MCF 10A (cell line): ENCODE results near the gene UTP18. TPM values are rescaled to one million over a fixed set of nuclear protein-coding genes. Genes with fewer than 3 reads are reported as not detected.

ENCODE experiments used
- BruUV-seq: library from RNA; stranded (reverse); fragments of 400-500 nt; replicated peaks from 2 replicates; lab custom pipeline; 2021; lab: Mats Ljungman, UMichigan
- CTCF ChIA-PET: fragments of 300-600 bp; sonication (Branson Sonifier 250); formaldehyde crosslinking; extraction: SDS; loops from one replicate; lab custom pipeline; 2021; ENCODE audit warnings: antibody characterized with exemption, inconsistent platforms; lab: Yijun Ruan, JAX
- POLR2A ChIA-PET: fragments of 300-600, 350-650 bp; sonication (Branson Sonifier 250); formaldehyde crosslinking; extraction: SDS; loops from one replicate; lab custom pipeline; 2020; ENCODE audit warnings: antibody characterized with exemption, inconsistent platforms; lab: Yijun Ruan, JAX
- DNase-seq: peaks from one replicate; pipeline ENCODE4 v3.0.0-alpha.2; 2018; ENCODE audit not compliant: unreplicated experiment
- H3K27ac Mint-ChIP-seq: one replicate; pipeline ENCODE4 v1.8.0; 2022; ENCODE audit warnings: mild to moderate bottlenecking, low read depth, mixed read lengths; ENCODE audit not compliant: unreplicated experiment
- H3K27me3 Mint-ChIP-seq: one replicate; pipeline ENCODE4 v1.8.0; 2022; ENCODE audit warnings: mixed read lengths; ENCODE audit not compliant: insufficient read depth, unreplicated experiment
- H3K36me3 Mint-ChIP-seq: one replicate; pipeline ENCODE4 v1.8.0; 2022; ENCODE audit warnings: mild to moderate bottlenecking, moderate library complexity, mixed read lengths; ENCODE audit not compliant: insufficient read depth, unreplicated experiment
- H3K4me1 Mint-ChIP-seq: one replicate; pipeline ENCODE4 v1.8.0; 2022; ENCODE audit warnings: mixed read lengths; ENCODE audit not compliant: insufficient read depth, unreplicated experiment
- H3K4me3 Mint-ChIP-seq: one replicate; pipeline ENCODE4 v1.8.0; 2022; ENCODE audit warnings: mild to moderate bottlenecking, moderate library complexity, mixed read lengths; ENCODE audit not compliant: unreplicated experiment
- H3K9me3 Mint-ChIP-seq: one replicate; pipeline ENCODE4 v1.8.0; 2022; ENCODE audit warnings: mixed read lengths; ENCODE audit not compliant: unreplicated experiment
- intact Hi-C: fragments of 100-400 bp; cut with micrococcal nuclease; formaldehyde crosslinking; loops from 2 replicates; pipeline ENCODE4 v1.14.1; 2022
- total RNA-seq: library from RNA; stranded (reverse); gene quantifications from 2 replicates; pipeline ENCODE4 v1.2.3, GENCODE V29; 2022
- TF ChIP-seq, protein P1 (sequence below): fragments of 200-600 bp; IDR thresholded peaks from one replicate; pipeline ENCODE4 v1.8.0; 2022; ENCODE audit warnings: antibody characterized with exemption, mild to moderate bottlenecking; ENCODE audit not compliant: unreplicated experiment

UTP18 gene
- total RNA-seq, 1 experiment from 2014 or later: 27.8 TPM

DNA sequence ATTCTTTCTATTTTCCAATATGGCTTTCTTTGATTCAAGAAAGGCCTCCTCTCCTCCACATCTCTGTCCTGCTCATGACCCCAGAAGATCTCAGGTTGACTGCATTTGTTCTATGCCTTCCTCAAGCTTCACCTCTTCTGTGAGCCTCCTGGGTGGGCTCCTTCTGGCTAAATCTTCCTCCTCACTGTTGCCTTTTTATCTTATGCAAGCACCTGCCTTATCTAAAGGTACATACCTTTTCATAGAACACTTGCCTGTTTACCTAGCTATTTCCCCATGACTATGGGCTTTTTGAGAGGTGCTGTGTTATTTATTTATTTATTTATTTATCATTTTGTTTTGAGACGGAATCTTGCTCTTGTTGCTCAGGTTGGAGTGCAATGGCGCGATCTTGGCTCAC, 81.1 kb downstream of the UTP18 start:
- DNase-seq: no peak
- BruUV-seq: no TSS peak
- Mint-ChIP-seq H3K4me3 (no peak overlapping the region), H3K4me1 (no peaks in the 10 kb centered on the region), H3K9me3 (no peaks in the 10 kb centered on the region), H3K27me3 (peaks cover 35% of the 10 kb centered on the region), H3K36me3 (no peaks in the 10 kb centered on the region), H3K27ac (no peak overlapping the region)
- intact Hi-C loops: no loop called here
- ChIA-PET POLR2A (no interaction called here), CTCF (interaction anchor here (0.7 kb wide), 1 partner anchor 195 kb away, joined by 4 read pairs; no protein-coding TSS in a partner anchor)
- TF ChIP-seq, protein P1, sequence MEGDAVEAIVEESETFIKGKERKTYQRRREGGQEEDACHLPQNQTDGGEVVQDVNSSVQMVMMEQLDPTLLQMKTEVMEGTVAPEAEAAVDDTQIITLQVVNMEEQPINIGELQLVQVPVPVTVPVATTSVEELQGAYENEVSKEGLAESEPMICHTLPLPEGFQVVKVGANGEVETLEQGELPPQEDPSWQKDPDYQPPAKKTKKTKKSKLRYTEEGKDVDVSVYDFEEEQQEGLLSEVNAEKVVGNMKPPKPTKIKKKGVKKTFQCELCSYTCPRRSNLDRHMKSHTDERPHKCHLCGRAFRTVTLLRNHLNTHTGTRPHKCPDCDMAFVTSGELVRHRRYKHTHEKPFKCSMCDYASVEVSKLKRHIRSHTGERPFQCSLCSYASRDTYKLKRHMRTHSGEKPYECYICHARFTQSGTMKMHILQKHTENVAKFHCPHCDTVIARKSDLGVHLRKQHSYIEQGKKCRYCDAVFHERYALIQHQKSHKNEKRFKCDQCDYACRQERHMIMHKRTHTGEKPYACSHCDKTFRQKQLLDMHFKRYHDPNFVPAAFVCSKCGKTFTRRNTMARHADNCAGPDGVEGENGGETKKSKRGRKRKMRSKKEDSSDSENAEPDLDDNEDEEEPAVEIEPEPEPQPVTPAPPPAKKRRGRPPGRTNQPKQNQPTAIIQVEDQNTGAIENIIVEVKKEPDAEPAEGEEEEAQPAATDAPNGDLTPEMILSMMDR: no peak

DNA sequence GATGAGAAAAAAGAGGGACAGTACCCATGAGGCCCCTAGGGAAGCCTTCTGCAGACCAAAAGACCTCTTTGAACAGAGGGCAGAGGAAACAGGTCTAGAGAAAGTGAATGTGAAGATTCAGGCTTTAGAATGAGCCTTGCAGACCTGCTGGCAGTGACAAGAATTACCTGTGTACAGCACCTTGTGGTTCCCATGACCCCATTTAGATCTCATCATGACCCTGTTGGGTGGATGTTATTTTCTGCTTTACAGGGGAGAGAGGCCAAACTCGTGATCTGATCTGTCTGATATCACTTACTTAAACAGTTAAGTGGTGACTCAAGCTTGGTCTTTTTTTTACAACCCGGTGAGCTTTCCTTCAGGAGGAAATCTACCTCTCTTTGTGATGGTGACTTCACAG, 81.9 kb downstream of the UTP18 start:
- DNase-seq: no peak
- Mint-ChIP-seq H3K4me1 (no peaks in the 10 kb centered on the region), H3K36me3 (no peaks in the 10 kb centered on the region), H3K27me3 (peaks cover 36% of the 10 kb centered on the region), H3K9me3 (no peaks in the 10 kb centered on the region), H3K4me3 (no peak overlapping the region), H3K27ac (no peak overlapping the region)
- ChIA-PET CTCF (interaction anchor here (0.9 kb wide), 1 partner anchor 13 kb away, joined by 3 read pairs; no protein-coding TSS in a partner anchor), POLR2A (no interaction called here)
- intact Hi-C loops: no loop called here
- no TSS peak for BruUV-seq
- TF ChIP-seq, protein P1: no peak

DNA sequence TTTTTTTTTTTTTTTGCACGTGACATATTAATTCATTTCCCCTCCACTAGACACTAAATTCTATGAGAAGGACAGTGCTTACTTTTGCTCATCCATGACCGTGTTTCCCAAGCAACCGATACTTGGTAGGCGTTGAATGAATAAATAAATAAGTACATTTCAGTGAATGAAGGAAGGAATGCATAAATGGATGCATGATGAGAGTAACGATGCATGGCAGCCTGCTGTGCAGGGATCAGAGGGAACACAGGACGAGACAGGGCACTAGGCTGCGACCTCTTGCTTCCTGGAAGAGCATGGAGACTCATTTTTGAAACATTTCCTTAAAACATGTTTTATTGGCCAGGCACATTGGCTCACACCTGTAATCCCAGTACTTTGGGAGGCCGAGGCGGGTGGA, 84.2 kb downstream of the UTP18 start:
- POLR2A ChIA-PET: no interaction called here
- DNase-seq: no peak
- BruUV-seq: no TSS peak
- no peak overlapping the region for H3K27ac Mint-ChIP-seq
- CTCF ChIA-PET: interaction anchor here (0.7 to 1.2 kb wide), 2 partner anchors 46 to 323 kb away, joined by 3 read pairs; no protein-coding TSS in a partner anchor
- no peaks in the 10 kb centered on the region for H3K4me1 Mint-ChIP-seq
- H3K9me3 Mint-ChIP-seq: no peaks in the 10 kb centered on the region
- H3K27me3 Mint-ChIP-seq: peaks cover 32% of the 10 kb centered on the region
- intact Hi-C loops: no loop called here
- TF ChIP-seq, protein P1: no peak
- no peaks in the 10 kb centered on the region for H3K36me3 Mint-ChIP-seq
- no peak overlapping the region for H3K4me3 Mint-ChIP-seq

DNA sequence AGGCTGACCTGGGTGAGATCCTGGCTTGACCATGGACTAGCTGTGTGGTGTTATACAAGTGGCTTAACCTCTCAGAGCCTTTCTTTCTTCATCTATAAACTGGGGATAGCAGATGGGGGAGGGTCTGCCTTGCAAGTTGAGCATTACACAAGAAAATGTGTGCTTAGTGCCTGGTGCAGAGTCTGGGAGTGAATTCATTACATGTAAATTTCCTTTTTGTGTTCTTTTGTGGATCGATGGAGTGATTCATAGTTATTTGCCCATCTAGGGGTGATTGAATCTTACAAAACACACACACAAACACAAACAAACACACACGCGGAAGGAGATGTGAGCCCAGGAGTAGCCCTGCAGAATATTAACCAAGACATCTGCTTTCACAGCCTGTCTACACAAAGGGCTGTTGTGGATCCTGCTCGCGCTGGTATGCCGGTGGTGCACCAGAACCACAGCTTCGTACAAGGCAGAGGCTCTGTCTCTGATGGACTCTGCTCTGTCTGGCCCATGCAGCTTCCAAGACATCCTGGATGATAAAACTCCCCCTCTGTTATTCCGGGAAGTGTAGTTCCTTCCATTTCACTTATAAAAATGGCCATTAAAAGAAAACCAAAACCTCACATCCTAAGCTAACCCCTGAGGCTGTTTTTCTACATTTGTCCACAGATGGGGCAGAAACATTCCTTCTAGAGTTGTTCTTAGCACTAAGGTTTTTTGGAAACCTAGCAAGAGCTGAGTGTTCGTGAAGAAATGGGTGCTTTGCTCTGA, 86.1 kb downstream of the UTP18 start:
- CTCF ChIA-PET: interaction anchor here (0.9 kb wide), 1 partner anchor 12 kb away, joined by 3 read pairs; no protein-coding TSS in a partner anchor
- H3K36me3 Mint-ChIP-seq: no peaks in the 10 kb centered on the region
- peaks cover 40% of the 10 kb centered on the region for H3K27me3 Mint-ChIP-seq
- POLR2A ChIA-PET: no interaction called here
- no peak overlapping the region for H3K27ac Mint-ChIP-seq
- no peaks in the 10 kb centered on the region for H3K4me1 Mint-ChIP-seq
- DNase-seq: no peak
- H3K9me3 Mint-ChIP-seq: no peaks in the 10 kb centered on the region
- no peak overlapping the region for H3K4me3 Mint-ChIP-seq
- BruUV-seq: no TSS peak
- intact Hi-C loops: no loop called here
- TF ChIP-seq, protein P1: no peak

Other genes starting within 250 kb of the UTP18 start
- gene SPAG9, start 139.7 kb upstream of the UTP18 start, total RNA-seq: 78.5 and 93.9 TPM in 2 replicates
- gene NME1, start 107.0 kb upstream of the UTP18 start, total RNA-seq: 268 and 324 TPM in 2 replicates
- 1,004 and 1,033 TPM in 2 replicates for gene NME2, start 94.1 kb upstream of the UTP18 start, total RNA-seq
- 7.4 and 7.7 TPM in 2 replicates for gene MBTD1, start 497 bp upstream of the UTP18 start, total RNA-seq